Measurements from ENCODE around the gene EML6. TPM values are rescaled to one million over a fixed set of nuclear protein-coding genes. Genes with fewer than 3 reads are reported as not detected.

Gene EML6
- total RNA-seq, 3 donors from 2014 or later (not counting 1 experiment from before 2014, with no cell fraction given): 1.7 to 3.2 (median 2.4) TPM

- no peaks in the 10 kb centered on the region for H3K4me1 ChIP-seq (ENCODE audit: control insufficient read depth, insufficient read depth, low read length)
- H3K27ac ChIP-seq (ENCODE audit: low read length): no peak overlapping the region
- Mint-ChIP-seq H3K27ac (no peak overlapping the region), H3K4me1 (no peaks in the 10 kb centered on the region), H3K36me3 (no peaks in the 10 kb centered on the region), H3K27me3 (ENCODE audit: low read depth in 2 of 2) (peaks cover 3% of the 10 kb centered on the region in 2 donors), H3K9me3 (no peaks in the 10 kb centered on the region), H3K4me3 (no peak overlapping the region)
- H3K9me3 ChIP-seq (ENCODE audit: control insufficient read depth, insufficient read depth, low read length): no peaks in the 10 kb centered on the region
- 89% methylated on average over 2 of the region's 2 CpGs for WGBS (ENCODE audit: insufficient coverage)
- no peaks in the 10 kb centered on the region for H3K27me3 ChIP-seq (ENCODE audit: control insufficient read depth, insufficient read depth, low read length)
- H3K4me3 ChIP-seq (ENCODE audit: low read length): no peak overlapping the region
- DNase-seq (no peak), ATAC-seq (no peak)
- intact Hi-C loops (cut with micrococcal nuclease): no loop called here
- H3K36me3 ChIP-seq (ENCODE audit: control insufficient read depth, insufficient read depth, low read length): no peaks in the 10 kb centered on the region
- no peak for TF ChIP-seq CTCF (IDR thresholded peaks at IDR 0.05)
These were observed 94.8 kb downstream of the EML6 start for GRCh38 chr2:54818226-54818625.

GRCh38 chr2:54820558-54820957 is 97.1 kb downstream of the EML6 start:
- no peak for DNase-seq
- no peak for ATAC-seq
- H3K4me1 Mint-ChIP-seq: no peaks in the 10 kb centered on the region
- no peak overlapping the region for H3K4me3 Mint-ChIP-seq
- no peak overlapping the region for H3K27ac ChIP-seq (ENCODE audit: low read length)
- H3K36me3 Mint-ChIP-seq: no peaks in the 10 kb centered on the region
- no peaks in the 10 kb centered on the region for H3K9me3 ChIP-seq (ENCODE audit: control insufficient read depth, insufficient read depth, low read length)
- no peaks in the 10 kb centered on the region for H3K27me3 ChIP-seq (ENCODE audit: control insufficient read depth, insufficient read depth, low read length)
- WGBS (ENCODE audit: insufficient coverage): 90% methylated on average over 3 of the region's 3 CpGs
- H3K4me3 ChIP-seq (ENCODE audit: low read length): no peak overlapping the region
- TF ChIP-seq CTCF (IDR thresholded peaks at IDR 0.05): no peak
- intact Hi-C loops (cut with micrococcal nuclease): no loop called here
- H3K9me3 Mint-ChIP-seq: no peaks in the 10 kb centered on the region
- peaks cover 4 to 26% of the 10 kb centered on the region in 2 donors for H3K27me3 Mint-ChIP-seq (ENCODE audit: low read depth in 2 of 2)
- no peaks in the 10 kb centered on the region for H3K36me3 ChIP-seq (ENCODE audit: control insufficient read depth, insufficient read depth, low read length)
- H3K4me1 ChIP-seq (ENCODE audit: control insufficient read depth, insufficient read depth, low read length): no peaks in the 10 kb centered on the region
- no peak overlapping the region for H3K27ac Mint-ChIP-seq

- H3K27ac ChIP-seq (ENCODE audit: low read length): no peak overlapping the region
- intact Hi-C loops (cut with micrococcal nuclease): no loop called here
- TF ChIP-seq CTCF (IDR thresholded peaks at IDR 0.05): no peak
- Mint-ChIP-seq H3K4me1 (no peaks in the 10 kb centered on the region), H3K4me3 (no peak overlapping the region), H3K27ac (no peak overlapping the region), H3K27me3 (ENCODE audit: low read depth in 2 of 2) (peaks cover 10 to 34% of the 10 kb centered on the region in 2 donors), H3K36me3 (no peaks in the 10 kb centered on the region), H3K9me3 (no peaks in the 10 kb centered on the region)
- H3K9me3 ChIP-seq (ENCODE audit: control insufficient read depth, insufficient read depth, low read length): no peaks in the 10 kb centered on the region
- H3K36me3 ChIP-seq (ENCODE audit: control insufficient read depth, insufficient read depth, low read length): no peaks in the 10 kb centered on the region
- no peak for DNase-seq
- H3K4me1 ChIP-seq (ENCODE audit: control insufficient read depth, insufficient read depth, low read length): no peaks in the 10 kb centered on the region
- WGBS (ENCODE audit: insufficient coverage): 89% methylated on average over 4 of the region's 4 CpGs
- no peak overlapping the region for H3K4me3 ChIP-seq (ENCODE audit: low read length)
- ATAC-seq: no peak
- H3K27me3 ChIP-seq (ENCODE audit: control insufficient read depth, insufficient read depth, low read length): no peaks in the 10 kb centered on the region
These were observed 101.1 kb downstream of the EML6 start for GRCh38 chr2:54824567-54824966.

GRCh38 chr2:54830546-54830945 is 107.1 kb downstream of the EML6 start:
- Mint-ChIP-seq H3K36me3 (no peaks in the 10 kb centered on the region), H3K27me3 (ENCODE audit: low read depth in 2 of 2) (peaks cover 8 to 9% of the 10 kb centered on the region in 2 donors), H3K9me3 (no peaks in the 10 kb centered on the region), H3K4me3 (no peak overlapping the region), H3K27ac (no peak overlapping the region), H3K4me1 (no peaks in the 10 kb centered on the region)
- intact Hi-C loops (cut with micrococcal nuclease): loop anchor here (10.0 kb wide), 1 partner anchor 166 kb away; no protein-coding TSS in a partner anchor
- no peak overlapping the region for H3K4me3 ChIP-seq (ENCODE audit: low read length)
- no peak for TF ChIP-seq CTCF (IDR thresholded peaks at IDR 0.05)
- H3K36me3 ChIP-seq (ENCODE audit: control insufficient read depth, insufficient read depth, low read length): no peaks in the 10 kb centered on the region
- H3K9me3 ChIP-seq (ENCODE audit: control insufficient read depth, insufficient read depth, low read length): no peaks in the 10 kb centered on the region
- ATAC-seq: no peak
- 87% methylated on average over 8 of the region's 8 CpGs for WGBS (ENCODE audit: insufficient coverage)
- H3K4me1 ChIP-seq (ENCODE audit: control insufficient read depth, insufficient read depth, low read length): no peaks in the 10 kb centered on the region
- DNase-seq: no peak
- no peak overlapping the region for H3K27ac ChIP-seq (ENCODE audit: low read length)
- H3K27me3 ChIP-seq (ENCODE audit: control insufficient read depth, insufficient read depth, low read length): no peaks in the 10 kb centered on the region
